Right lobe of liver (tissue), 6 donors: ENCODE results near the gene TF. TPM values are rescaled to one million over a fixed set of nuclear protein-coding genes. Genes with fewer than 3 reads are reported as not detected.

Experiments used
- ATAC-seq, 4 donors: fragments of 200-7000 bp; cut with Tn5 transposase; one replicate each; pipeline ENCODE4 v1.9.1; 2020; ENCODE audit warnings: mild to moderate bottlenecking in 4 of 4, moderate library complexity in 4 of 4
- DNase-seq, 3 donors: peaks; one replicate each; pipeline ENCODE4 v3.0.0-alpha.2; 2020
- H3K27ac ChIP-seq, 3 donors: fragments of 200-600 bp; one replicate each; pipeline ENCODE4 v1.8.0; 2022
- H3K27me3 ChIP-seq, 2 donors: fragments of 200-600 bp; one replicate each; pipeline ENCODE4 v1.8.0; 2022
- H3K36me3 ChIP-seq, 4 donors: fragments of 200-600 bp; sonication (generic) in 1 of 4; one replicate each; pipeline versions ENCODE4 v1.5.1 to v1.8.0; 2017 to 2022; ENCODE audit warnings: control low read depth in 1 of 4
- H3K4me1 ChIP-seq, 4 donors: fragments of 200-600 bp; sonication (generic) in 1 of 4; one replicate each; pipeline versions ENCODE4 v1.5.1 to v1.8.0; 2017 to 2022; ENCODE audit warnings: control low read depth in 1 of 4
- H3K4me3 ChIP-seq, 3 donors: fragments of 200-600 bp; one replicate each; pipeline ENCODE4 v1.8.0; 2022
- H3K9me3 ChIP-seq, 4 donors: fragments of 200-600 bp; sonication (generic) in 1 of 4; one replicate each; pipeline versions ENCODE4 v1.5.1 to v1.8.0; 2017 to 2022; ENCODE audit warnings: control low read depth in 1 of 4
- POLR2A ChIP-seq: fragments of 450-650 bp; IDR thresholded peaks from one replicate; pipeline ENCODE4 v1.6.1; 2017; ENCODE audit warnings: antibody characterized with exemption, mild to moderate bottlenecking
- WGBS: methylation state at CpG from one replicate; pipeline ENCODE4 v1.1.6; 2018; ENCODE audit warnings: low coverage, low lambda C conversion rate; ENCODE audit not compliant: insufficient coverage; ENCODE audit errors: missing lambda C conversion rate; 5-methylcytosine and 5-hydroxymethylcytosine counted together
- intact Hi-C, 2 donors: fragments of 100-400 bp; cut with DNase I; formaldehyde crosslinking; loops; one replicate each; pipeline versions ENCODE4 v1.11.2 to v1.14.1; 2022
- total RNA-seq, 6 experiments: library from RNA; depleted of rRNA in 2 of 6; stranded (reverse); fragments of >200 nt in 2 of 6; fragmentation: NEBNext Ultra II Directional in 3 of 6; extraction: Animal tissue kit (Norgen Biotek cat#: 25700) in 3 of 6; gene quantifications; one replicate each; pipeline versions ENCODE4 v1.1.0 to v1.2.4, GENCODE V29; 2016 to 2023
- TF ChIP-seq, protein P1 (sequence below), 4 donors: fragments of 200-600 bp in 3 of 4; fragments of 450-650 bp in 1 of 4; IDR thresholded peaks; one replicate each; pipeline versions ENCODE4 v1.5.1 to v1.8.0; 2016 to 2022; ENCODE audit warnings: antibody characterized with exemption in 4 of 4, mild to moderate bottlenecking in 2 of 4
- donor health status: DM: no; HTN: yes; CAD: no.
- donor health status: DM: no; HTN: no; CAD: no.
- donor health status: DM: no; HTN: no; CAD: no.
- donor health status: DM: no; HTN: yes; CAD: no.
- donor health status: DM: no; HTN: yes; CAD: no.

TF gene
- total RNA-seq, 6 experiments from 2014 or later, result 2,871 to 25,349 (median 17,684) TPM

GRCh38 chr3:133821767-133822638, 75.8 kb downstream of the TF start:
- H3K27ac ChIP-seq, result no peak overlapping the region
- H3K9me3 ChIP-seq, result no peaks in the 10 kb centered on the region
- TF ChIP-seq, protein P1, sequence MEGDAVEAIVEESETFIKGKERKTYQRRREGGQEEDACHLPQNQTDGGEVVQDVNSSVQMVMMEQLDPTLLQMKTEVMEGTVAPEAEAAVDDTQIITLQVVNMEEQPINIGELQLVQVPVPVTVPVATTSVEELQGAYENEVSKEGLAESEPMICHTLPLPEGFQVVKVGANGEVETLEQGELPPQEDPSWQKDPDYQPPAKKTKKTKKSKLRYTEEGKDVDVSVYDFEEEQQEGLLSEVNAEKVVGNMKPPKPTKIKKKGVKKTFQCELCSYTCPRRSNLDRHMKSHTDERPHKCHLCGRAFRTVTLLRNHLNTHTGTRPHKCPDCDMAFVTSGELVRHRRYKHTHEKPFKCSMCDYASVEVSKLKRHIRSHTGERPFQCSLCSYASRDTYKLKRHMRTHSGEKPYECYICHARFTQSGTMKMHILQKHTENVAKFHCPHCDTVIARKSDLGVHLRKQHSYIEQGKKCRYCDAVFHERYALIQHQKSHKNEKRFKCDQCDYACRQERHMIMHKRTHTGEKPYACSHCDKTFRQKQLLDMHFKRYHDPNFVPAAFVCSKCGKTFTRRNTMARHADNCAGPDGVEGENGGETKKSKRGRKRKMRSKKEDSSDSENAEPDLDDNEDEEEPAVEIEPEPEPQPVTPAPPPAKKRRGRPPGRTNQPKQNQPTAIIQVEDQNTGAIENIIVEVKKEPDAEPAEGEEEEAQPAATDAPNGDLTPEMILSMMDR (IDR thresholded peaks at IDR 0.05), result peak in 2 of 4 donors; percentile 45 to 49
- TF ChIP-seq POLR2A, result no peak
- no peaks in the 10 kb centered on the region for H3K27me3 ChIP-seq
- intact Hi-C loops, result no loop called here
- ATAC-seq, result peak in 2 of 4 donors; percentile 57 to 89
- peak; percentile 38 to 73 (median 70) for DNase-seq
- H3K4me1 ChIP-seq, result no peaks in the 10 kb centered on the region
- WGBS, result 92% methylated on average over 2 of the region's 8 CpGs
- H3K36me3 ChIP-seq, result peaks cover 3 to 44% (median 26%) of the 10 kb centered on the region in 4 donors
- H3K4me3 ChIP-seq, result no peak overlapping the region

DNA sequence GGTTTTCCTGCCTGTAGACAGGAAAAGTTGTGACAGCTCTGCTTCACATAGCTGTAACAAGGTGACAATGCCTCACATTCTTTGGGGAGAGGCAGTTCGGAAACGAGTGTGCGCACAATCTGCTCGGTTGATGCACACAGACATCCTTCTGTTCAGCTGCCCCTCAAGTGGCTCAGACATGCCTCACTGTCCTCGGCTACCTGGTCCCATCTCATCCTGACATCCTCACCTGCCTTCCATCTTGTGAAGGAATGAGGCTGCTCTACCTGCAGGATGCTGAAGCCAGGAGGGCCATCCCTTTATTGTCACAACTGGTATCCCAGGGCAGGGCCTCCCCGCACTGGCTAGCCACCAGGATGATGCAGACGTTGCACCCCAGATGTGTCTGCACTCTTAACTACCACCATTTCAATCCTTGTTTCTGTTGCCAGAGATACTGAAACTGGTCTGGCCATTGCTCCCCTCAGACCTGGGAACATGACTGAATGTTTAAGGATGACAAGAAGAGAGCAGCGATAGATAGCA, 78.8 kb downstream of the TF start:
- intact Hi-C loops, result no loop called here
- H3K27me3 ChIP-seq, result no peaks in the 10 kb centered on the region
- no peak overlapping the region for H3K4me3 ChIP-seq
- no peak overlapping the region for H3K27ac ChIP-seq
- H3K4me1 ChIP-seq, result no peaks in the 10 kb centered on the region
- DNase-seq (no peak), ATAC-seq (no peak)
- H3K9me3 ChIP-seq, result no peaks in the 10 kb centered on the region
- H3K36me3 ChIP-seq, result peaks cover 0 to 23% (median 10%) of the 10 kb centered on the region in 4 donors
- WGBS, result 75% methylated on average over 6 of the region's 8 CpGs
- TF ChIP-seq, protein P1 (IDR thresholded peaks at IDR 0.05), result no peak
- no peak for TF ChIP-seq POLR2A

- Histone ChIP-seq H3K9me3 (no peaks in the 10 kb centered on the region), H3K27ac (no peak overlapping the region), H3K36me3 (peaks cover 0 to 13% (median 3%) of the 10 kb centered on the region in 4 donors), H3K27me3 (no peaks in the 10 kb centered on the region), H3K4me1 (no peaks in the 10 kb centered on the region), H3K4me3 (no peak overlapping the region)
- DNase-seq (no peak), ATAC-seq (no peak)
- 87% methylated on average over 6 of the region's 12 CpGs for WGBS
- TF ChIP-seq, protein P1 (IDR thresholded peaks at IDR 0.05), result no peak
- no peak for TF ChIP-seq POLR2A
- intact Hi-C loops, result no loop called here
Measured at GRCh38 chr3:133825969-133826727, 80.0 kb downstream of the TF start.

DNA sequence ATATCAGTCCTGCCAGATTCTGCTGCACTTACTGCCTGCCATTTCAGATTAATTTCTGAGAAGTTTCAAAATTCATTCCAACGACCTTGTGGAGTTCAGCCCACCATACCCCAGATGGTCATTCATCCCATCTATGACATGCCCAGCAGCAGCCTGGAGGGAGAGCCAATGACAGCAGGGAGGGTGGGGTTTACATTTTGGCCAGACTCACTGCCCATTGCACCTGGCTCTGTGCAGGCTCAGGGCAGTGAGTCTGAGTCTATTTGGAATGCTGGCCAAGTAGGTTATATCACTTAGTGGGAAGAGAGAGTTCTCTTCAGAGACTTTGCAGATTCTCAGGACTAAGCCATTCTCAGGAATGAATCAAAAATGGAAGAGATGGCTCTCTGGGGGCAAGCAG, 80.9 kb downstream of the TF start:
- WGBS, result 29% methylated on average over 1 of the region's 1 CpG
- TF ChIP-seq, protein P1 (IDR thresholded peaks at IDR 0.05), result no peak
- no peak for TF ChIP-seq POLR2A
- Histone ChIP-seq H3K4me1 (no peaks in the 10 kb centered on the region), H3K4me3 (no peak overlapping the region), H3K27ac (no peak overlapping the region), H3K36me3 (peaks cover 0 to 9% (median 0%) of the 10 kb centered on the region in 4 donors), H3K9me3 (no peaks in the 10 kb centered on the region), H3K27me3 (no peaks in the 10 kb centered on the region)
- ATAC-seq (peak in 1 of 4 donors; percentile 23), DNase-seq (no peak)
- intact Hi-C loops, result no loop called here
